Endothelial cell of umbilical vein (primary cell): ENCODE measurements around the gene CHCHD10. TPM values are rescaled to one million over a fixed set of nuclear protein-coding genes. Genes with fewer than 3 reads are reported as not detected.

Experiments used
- BruUV-seq: library from RNA; stranded (reverse); fragments of 400-500 nt; replicated peaks from 2 replicates; lab custom pipeline; 2021; lab: Mats Ljungman, UMichigan
- CTCF ChIA-PET: fragments of 300-600, 350-600 bp; sonication (Branson Sonifier 250); formaldehyde crosslinking; loops from one replicate; lab custom pipeline; 2021; ENCODE audit warnings: antibody characterized with exemption, inconsistent platforms; lab: Charles Lee
- POLR2A ChIA-PET: fragments of 300-600, 350-600 bp; sonication (Branson Sonifier 250); formaldehyde crosslinking; loops from one replicate; lab custom pipeline; 2021; ENCODE audit warnings: antibody characterized with exemption, inconsistent platforms; lab: Charles Lee
- DNase-seq: peaks from one replicate; pipeline ENCODE4 v3.0.0-alpha.2; 2011; ENCODE audit warnings: low read depth, low spot score
- FAIRE-seq: peaks from 2 replicates; lab custom pipeline; 2011; peaks lifted over from hg19 to GRCh38; lab: Jason Lieb, UNC
- H2AFZ ChIP-seq: 2 replicates; pipeline ENCODE4 v1.6.0; 2012; ENCODE audit warnings: low read depth, low read length, control low read depth, inconsistent platforms
- H3K27ac ChIP-seq: 2 replicates; pipeline ENCODE4 v1.5.1; 2011; ENCODE audit warnings: low read depth, mild to moderate bottlenecking, control low read depth, low read length, moderate library complexity; ENCODE audit not compliant: insufficient read depth
- H3K27me3 ChIP-seq, 2 experiments: 2 replicates each; pipeline versions ENCODE4 v1.6.0 to v1.6.1; 2011; ENCODE audit warnings: low read length in 2 of 2, mixed read lengths in 1 of 2; ENCODE audit not compliant: control insufficient read depth in 2 of 2, insufficient read depth in 2 of 2
- H3K36me3 ChIP-seq, 2 experiments: 2 replicates in 1 of 2; 3 replicates in 1 of 2; pipeline ENCODE4 v1.5.1; 2011; ENCODE audit warnings: low read length in 2 of 2, mild to moderate bottlenecking in 1 of 2, moderate library complexity in 1 of 2; ENCODE audit not compliant: control insufficient read depth in 2 of 2, insufficient read depth in 2 of 2; ENCODE audit errors: extremely low read depth in 1 of 2
- H3K4me1 ChIP-seq: 3 replicates; pipeline ENCODE4 v1.5.1; 2011; ENCODE audit warnings: mild to moderate bottlenecking, low read length; ENCODE audit not compliant: control insufficient read depth, insufficient read depth; ENCODE audit errors: extremely low read depth
- H3K4me2 ChIP-seq: 2 replicates; pipeline ENCODE4 v1.6.1; 2011; ENCODE audit warnings: low read length, control low read depth, mixed read lengths; ENCODE audit not compliant: insufficient read depth
- H3K4me3 ChIP-seq, 3 experiments: fragments of 200-600 bp in 1 of 3; sonication (generic), shearing (Covaris generic) in 1 of 3; replicated peaks in 1 of 3; 2 replicates each; pipeline ENCODE4 v1.5.1; 2011 to 2016; ENCODE audit warnings: control low read depth in 3 of 3, low read length in 3 of 3, mild to moderate bottlenecking in 2 of 3, inconsistent platforms in 1 of 3, low read depth in 1 of 3, moderate library complexity in 1 of 3; ENCODE audit not compliant: insufficient read depth in 1 of 3
- H3K79me2 ChIP-seq: 2 replicates; pipeline ENCODE4 v1.6.0; 2012; ENCODE audit warnings: low read length, inconsistent platforms; ENCODE audit not compliant: control insufficient read depth, insufficient read depth
- H3K9ac ChIP-seq: replicated peaks from 2 replicates; pipeline ENCODE3; 2011; ENCODE audit warnings: low read length, control low read depth; ENCODE audit not compliant: insufficient read depth; ENCODE audit errors: extremely low read depth
- H3K9me1 ChIP-seq: replicated peaks from 3 replicates; pipeline ENCODE4 v1.6.0; 2011; ENCODE audit warnings: mild to moderate bottlenecking, low read length; ENCODE audit not compliant: control insufficient read depth, insufficient read depth; ENCODE audit errors: extremely low read depth
- H3K9me3 ChIP-seq: replicated peaks from 2 replicates; pipeline ENCODE4 v1.5.1; 2012; ENCODE audit warnings: low read length, inconsistent platforms; ENCODE audit not compliant: control insufficient read depth, insufficient read depth
- H4K20me1 ChIP-seq: replicated peaks from 2 replicates; pipeline ENCODE3; 2011; ENCODE audit warnings: mild to moderate bottlenecking, low read length; ENCODE audit not compliant: control insufficient read depth, insufficient read depth; ENCODE audit errors: extremely low read depth
- CTCF ChIP-seq, 2 donors: IDR thresholded peaks; 1 replicate in 1 of 2; 2 replicates in 1 of 2; pipeline ENCODE4 v1.5.1; 2011; ENCODE audit warnings: low read length in 2 of 2, mild to moderate bottlenecking in 2 of 2, moderate library complexity in 2 of 2, control low read depth in 1 of 2, inconsistent platforms in 1 of 2, low read depth in 1 of 2; ENCODE audit not compliant: insufficient read depth in 1 of 2; ENCODE audit errors: extremely low read depth in 1 of 2
- EZH2 ChIP-seq: IDR thresholded peaks from 2 replicates; pipeline ENCODE4 v1.6.1; 2012; ENCODE audit warnings: borderline replicate concordance, low read depth, mild to moderate bottlenecking, moderate library complexity, low read length, inconsistent platforms; ENCODE audit not compliant: severe bottlenecking
- FOS ChIP-seq: IDR thresholded peaks from 2 replicates; pipeline ENCODE4 v1.6.1; 2011; ENCODE audit warnings: mild to moderate bottlenecking, low read length, moderate library complexity, borderline replicate concordance; ENCODE audit not compliant: insufficient read depth
- JUN ChIP-seq: IDR thresholded peaks from 2 replicates; pipeline ENCODE4 v1.6.1; 2011; ENCODE audit warnings: borderline replicate concordance, low read depth; ENCODE audit not compliant: insufficient read length, insufficient read depth
- MYC ChIP-seq: IDR thresholded peaks from one replicate; pipeline ENCODE4 v1.6.1; 2011; ENCODE audit warnings: mild to moderate bottlenecking, low read depth, low read length
- POLR2A ChIP-seq: IDR thresholded peaks from 2 replicates; pipeline ENCODE4 v1.6.1; 2012; ENCODE audit warnings: low read depth, mild to moderate bottlenecking, control low read depth, low read length
- POLR2AphosphoS5 ChIP-seq: IDR thresholded peaks from 2 replicates; pipeline ENCODE4 v1.6.1; 2012; ENCODE audit warnings: low read depth, mild to moderate bottlenecking, control low read depth, low read length, moderate library complexity; ENCODE audit not compliant: insufficient read depth
- dilution Hi-C: fragments of 300-500 bp; cut with MboI; formaldehyde crosslinking; loops from one replicate; pipeline ENCODE4 v1.15.0; 2019; ENCODE audit warnings: low sequenced_read_pairs; ENCODE audit not compliant: extremely low pct_ligation_motif_present
- intact Hi-C: fragments of 100-400 bp; cut with micrococcal nuclease; formaldehyde crosslinking; loops from one replicate; pipeline ENCODE4 v1.10.0; 2022
- polyA plus RNA-seq, 4 experiments: library from polyadenylated mRNA; depleted of rRNA in 3 of 4; stranded (reverse) in 3 of 4; unstranded in 1 of 4; fragments of >200 nt; gene quantifications; 2 replicates each; pipeline versions ENCODE4 v1.2.1 to v1.2.3, GENCODE V29; 2011 to 2012; ENCODE audit warnings: missing spikeins in 1 of 4
- total RNA-seq: library from RNA; stranded (reverse); gene quantifications from 2 replicates; pipeline ENCODE4 v1.2.3, GENCODE V29; 2021
- TF ChIP-seq, protein P1 (sequence below): IDR thresholded peaks from 2 replicates; pipeline ENCODE4 v1.6.1; 2011; ENCODE audit not compliant: insufficient read depth, insufficient read length

The CHCHD10 gene
- total and polyA plus RNA-seq, 2 donors (not counting 3 experiments of a cell fraction or from before 2014, with no cell fraction given), result 28.1 to 75.6 TPM

GRCh38 chr22:23780146-23780748 lies 12.5 kb upstream of the CHCHD10 start:
- H3K9me1 ChIP-seq, result no peaks in the 10 kb centered on the region
- TF ChIP-seq POLR2A (no peak), JUN (no peak), MYC (no peak), POLR2AphosphoS5 (no peak), EZH2 (no peak), CTCF (IDR thresholded peaks at IDR 0.05; ENCODE audit: extremely low read depth in 1 of 2, insufficient read depth in 1 of 2, low read depth in 1 of 2, low read length in 2 of 2) (no peak), FOS (no peak)
- TF ChIP-seq, protein P1, sequence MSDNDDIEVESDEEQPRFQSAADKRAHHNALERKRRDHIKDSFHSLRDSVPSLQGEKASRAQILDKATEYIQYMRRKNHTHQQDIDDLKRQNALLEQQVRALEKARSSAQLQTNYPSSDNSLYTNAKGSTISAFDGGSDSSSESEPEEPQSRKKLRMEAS, result no peak
- intact Hi-C loops (no loop called here), dilution Hi-C loops (no loop called here)
- DNase-seq (no peak), FAIRE-seq (no peak)
- H3K36me3 ChIP-seq, result no peaks in the 10 kb centered on the region
- no peak overlapping the region for H3K27ac ChIP-seq
- no peaks in the 10 kb centered on the region for H3K9me3 ChIP-seq
- ChIA-PET CTCF (interaction anchor here (1.4 kb wide), 1 partner anchor 70 kb away, joined by 3 read pairs; no protein-coding TSS in a partner anchor), POLR2A (no interaction called here)
- H2AFZ ChIP-seq, result no peak overlapping the region
- no peaks in the 10 kb centered on the region for H4K20me1 ChIP-seq
- no peaks in the 10 kb centered on the region for H3K79me2 ChIP-seq
- H3K4me2 ChIP-seq, result no peak overlapping the region
- no peak overlapping the region for H3K4me3 ChIP-seq
- H3K9ac ChIP-seq, result no peak overlapping the region
- H3K4me1 ChIP-seq, result no peaks in the 10 kb centered on the region
- no TSS peak for BruUV-seq
- no peaks in the 10 kb centered on the region for H3K27me3 ChIP-seq
